Left hindlimb (tissue), 1 donor: ENCODE results near the gene KIF6.

Experiments
- DNase-seq: peaks from one replicate; pipeline ENCODE4 v3.0.0-alpha.2; 2018

The KIF6 gene

DNA sequence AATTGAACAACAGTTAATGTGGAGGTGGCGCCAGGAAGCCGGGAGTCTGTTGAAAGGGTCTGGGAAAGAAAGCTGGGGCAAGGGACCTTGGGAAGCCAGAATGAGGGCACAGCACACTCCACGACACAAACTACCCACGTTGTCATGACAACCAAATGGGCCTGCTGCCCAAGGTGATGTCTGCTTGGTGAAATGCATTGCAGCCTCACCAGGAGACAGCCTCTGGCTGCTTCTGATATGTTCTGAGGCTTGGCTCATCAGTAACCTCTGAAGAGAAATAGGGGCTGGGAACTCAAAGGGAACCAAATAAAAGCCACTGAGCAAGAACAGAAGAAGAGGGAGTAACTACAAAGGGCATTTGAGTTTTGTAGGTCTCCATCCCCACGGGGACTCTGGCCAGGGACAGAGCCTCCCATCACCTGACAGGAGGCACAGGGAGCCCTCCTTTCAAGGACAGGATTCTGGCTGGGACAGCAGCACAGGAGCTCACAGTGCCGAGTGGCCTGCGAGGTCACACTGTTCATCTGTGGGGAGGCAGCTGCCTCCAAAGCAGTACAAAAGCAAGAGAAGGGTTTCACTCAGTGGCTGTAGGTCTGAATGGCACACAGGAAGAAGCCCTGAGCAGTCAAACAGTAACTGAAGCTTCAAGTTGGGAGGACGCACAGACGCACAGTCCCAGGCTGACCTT is 358.1 kb downstream of the KIF6 start:
- no peak for DNase-seq

DNA sequence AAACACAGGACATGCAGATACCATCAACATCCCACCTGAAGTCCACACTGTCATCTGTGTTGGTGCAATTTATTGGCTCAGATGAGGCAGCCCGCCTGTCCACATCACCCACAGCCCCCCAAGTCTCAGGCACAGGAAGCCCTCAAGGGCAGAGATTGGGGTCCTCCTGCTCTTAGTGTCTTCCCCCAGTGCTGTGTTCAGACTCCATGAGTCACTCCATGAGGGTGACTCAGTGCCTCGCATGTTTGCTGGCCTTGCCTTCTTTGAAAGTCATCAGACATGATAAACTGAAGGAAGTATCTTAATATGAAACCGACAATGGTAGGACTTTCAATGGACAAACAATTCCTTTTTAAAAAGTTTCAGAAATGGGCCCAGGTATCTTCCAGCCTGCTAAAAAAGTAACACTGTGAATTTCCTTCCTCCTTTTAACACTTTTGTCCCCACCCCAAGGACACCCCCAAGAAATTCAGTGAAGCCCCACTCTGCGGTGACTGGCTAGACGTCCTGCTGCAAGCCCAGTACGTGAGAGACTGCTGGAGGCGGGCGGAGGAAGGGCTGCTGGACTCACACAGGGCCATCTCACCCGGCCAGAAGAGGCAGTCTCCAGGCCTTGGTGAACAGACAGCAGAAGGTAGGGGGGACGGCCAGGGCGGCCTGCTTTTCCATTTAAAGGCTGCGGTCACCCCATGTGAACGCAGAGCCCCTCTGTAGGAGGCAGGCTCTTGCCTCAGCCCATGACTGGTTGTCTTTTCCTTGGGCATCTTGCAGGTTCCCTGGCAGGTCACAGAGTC is 359.7 kb downstream of the KIF6 start:
- no peak for DNase-seq

DNA sequence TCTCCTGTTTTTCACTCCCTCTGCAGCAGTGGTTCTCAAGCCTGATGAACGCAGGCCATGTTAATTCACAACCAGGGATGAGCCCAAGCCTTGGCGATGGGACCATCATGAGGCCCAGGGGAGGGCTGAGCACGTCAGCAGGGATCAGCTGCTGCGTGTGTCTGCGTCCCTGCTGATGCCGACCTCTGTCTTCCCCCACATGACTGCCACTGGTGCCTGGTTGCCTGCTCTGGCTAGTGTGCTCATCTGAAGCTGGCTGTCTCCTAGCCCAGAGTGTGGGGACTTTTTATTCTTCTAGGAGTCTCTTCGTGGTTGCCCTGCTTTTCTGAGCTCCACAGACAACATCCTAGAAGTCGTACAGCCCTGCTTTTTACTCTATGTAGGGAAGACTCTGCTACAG is 361.9 kb downstream of the KIF6 start:
- DNase-seq = no peak

- DNase-seq = no peak
Measured at GRCh38 chr6:39362487-39362865, 362.7 kb downstream of the KIF6 start.

DNA sequence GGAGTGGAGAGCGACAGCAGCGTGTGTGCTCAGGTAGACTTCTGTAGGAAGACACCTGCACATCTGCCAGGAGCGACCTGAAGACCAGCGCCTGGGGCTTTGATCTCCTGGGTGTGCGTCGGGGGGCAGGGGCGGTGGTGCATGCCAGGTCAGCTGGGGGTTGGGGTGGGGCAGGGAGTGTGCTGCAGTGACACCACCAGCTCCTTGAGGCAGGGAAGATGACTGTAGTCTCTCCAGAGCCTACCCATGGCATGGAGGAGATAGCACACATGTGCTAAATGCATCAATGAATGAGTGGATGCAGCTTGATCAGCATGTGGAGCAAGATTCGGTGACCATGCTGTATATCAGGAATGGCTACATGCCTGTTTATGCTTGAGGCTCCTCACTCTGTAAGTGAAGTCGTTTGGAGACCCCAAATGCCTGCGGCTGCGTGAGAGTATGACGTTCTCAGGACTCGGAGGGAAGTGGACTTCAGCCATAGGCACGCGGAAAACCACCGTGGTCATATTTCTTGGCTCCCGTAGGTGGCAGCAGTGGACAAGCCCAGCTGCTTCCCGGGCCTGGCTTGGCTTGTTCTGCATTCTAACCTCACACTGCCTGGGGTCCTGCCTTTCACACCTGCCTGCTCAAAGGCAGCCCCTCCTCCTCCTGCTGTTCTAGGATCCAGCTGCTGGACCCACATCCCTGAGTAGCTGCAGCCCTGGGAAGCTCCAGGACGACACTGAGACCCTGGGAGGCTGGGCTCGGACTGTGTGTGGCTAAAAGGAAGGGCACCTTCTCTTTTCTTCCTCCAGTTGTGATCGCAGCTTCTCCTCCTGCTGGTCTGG is 363.3 kb downstream of the KIF6 start:
- peak; percentile 76 for DNase-seq

- no peak for DNase-seq
Measured at GRCh38 chr6:39360378-39360777, 364.8 kb downstream of the KIF6 start.

- DNase-seq = peak; percentile 57
Measured at GRCh38 chr6:39357998-39358686, 367.1 kb downstream of the KIF6 start.

GRCh38 chr6:39353698-39354315 is 371.4 kb downstream of the KIF6 start:
- no peak for DNase-seq

DNA sequence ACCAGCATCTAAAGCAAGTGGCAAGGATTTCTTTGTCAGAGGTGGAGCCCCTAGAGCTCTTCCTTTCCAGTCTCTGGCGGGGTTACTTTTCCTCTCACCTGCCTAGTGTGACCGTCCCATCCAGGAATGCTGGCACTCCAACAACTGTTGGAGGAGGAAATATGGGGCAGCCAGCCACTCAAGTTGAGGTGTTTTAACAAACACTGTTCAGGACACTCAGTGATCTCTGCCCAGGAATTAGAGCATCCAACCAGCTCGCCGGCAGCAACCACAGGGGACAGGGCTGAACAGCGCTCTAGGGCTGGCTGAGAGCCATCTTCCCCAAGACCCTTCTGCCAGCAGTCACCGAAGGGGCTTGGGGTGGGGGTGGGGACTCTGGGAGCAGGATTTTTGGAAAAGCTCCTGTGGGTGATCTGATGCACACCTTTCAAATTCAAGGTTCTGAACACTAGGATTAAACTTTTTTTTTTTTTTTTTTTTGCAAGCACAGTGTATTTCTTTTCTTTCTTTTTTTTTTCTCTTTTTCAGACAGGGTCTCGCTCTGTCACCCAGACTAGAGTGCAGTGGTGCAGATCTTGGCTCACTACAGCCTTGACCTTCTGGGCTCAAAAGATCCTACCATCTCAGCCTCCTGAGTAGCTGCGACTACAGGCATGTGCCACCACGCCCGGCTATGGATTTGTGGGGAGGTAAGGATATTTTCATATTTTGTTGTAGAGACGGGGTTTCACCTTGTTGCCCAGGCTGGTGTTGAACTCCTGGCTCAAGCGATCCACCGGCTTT is 374.3 kb downstream of the KIF6 start:
- DNase-seq = no peak

DNA sequence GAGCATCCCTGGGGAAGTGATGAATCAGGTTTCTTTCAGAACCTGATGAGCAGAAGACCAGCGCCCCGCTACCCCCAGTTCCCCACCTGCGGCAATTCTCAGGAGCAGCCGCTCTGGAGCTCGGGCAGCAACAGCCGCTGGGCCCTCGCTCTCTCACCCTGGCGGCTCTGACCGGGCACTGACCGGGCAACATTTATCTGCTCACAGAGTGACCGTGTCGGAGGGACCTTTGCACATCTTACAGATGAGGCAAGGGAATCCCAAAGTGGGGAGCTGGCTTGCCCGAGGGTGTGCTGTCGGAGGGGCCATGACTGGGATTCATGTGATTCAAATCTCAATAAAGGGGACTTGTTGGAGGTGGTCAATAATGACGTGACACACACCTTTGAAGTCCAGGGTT is 376.5 kb downstream of the KIF6 start:
- DNase-seq = no peak

DNA sequence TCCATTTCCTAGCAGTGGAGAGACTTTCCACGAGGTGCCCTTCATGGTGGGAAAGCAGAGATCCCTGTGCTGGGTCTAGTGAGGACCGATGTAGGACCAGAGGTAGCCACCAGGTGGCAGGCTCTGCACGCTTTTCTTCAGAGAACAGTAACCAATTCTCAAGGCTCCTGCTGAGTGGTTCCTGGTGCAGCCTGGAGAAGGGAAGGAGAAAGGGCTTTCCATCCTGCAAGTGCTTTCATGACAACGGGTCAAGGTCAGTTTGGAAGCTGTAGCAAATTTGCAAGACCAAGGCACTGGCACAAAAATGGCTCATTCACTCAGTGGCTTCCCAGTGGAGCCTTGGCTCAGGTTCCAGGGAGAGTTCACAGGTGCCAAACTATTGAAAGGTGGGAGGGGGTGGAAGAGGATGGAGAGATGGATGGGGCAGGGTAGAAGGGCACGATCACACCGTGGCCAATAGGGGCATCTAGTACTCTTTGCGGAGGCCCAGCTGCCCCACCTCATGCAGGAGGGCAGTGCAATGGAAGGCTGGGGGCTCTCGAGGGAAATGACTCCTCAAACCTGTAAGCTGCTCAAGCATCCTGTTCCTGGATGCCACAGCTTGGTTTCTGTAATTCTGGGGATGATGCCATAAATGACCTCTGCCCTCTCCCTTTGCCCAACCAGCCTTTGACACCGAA is 377.2 kb downstream of the KIF6 start:
- DNase-seq = peak; percentile 77

DNA sequence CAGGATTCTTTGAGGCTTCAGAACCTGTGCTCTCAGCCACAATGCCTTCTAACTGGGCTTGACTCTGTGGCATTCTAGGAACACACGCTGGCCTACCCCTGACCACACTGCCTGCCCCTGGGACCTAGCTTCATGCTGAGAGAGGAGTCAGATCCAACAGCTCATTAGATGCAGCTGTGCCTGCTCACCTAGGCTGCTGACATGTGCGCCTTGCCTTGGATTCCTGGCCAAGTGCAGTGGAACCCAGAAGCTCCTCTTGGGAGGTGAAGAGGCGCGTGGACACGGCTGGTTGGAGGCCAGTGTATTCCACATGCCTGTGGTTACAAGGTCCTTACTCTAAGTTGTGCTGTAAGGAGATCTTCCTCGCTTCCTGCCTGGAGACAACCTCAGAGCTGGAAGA is 378.0 kb downstream of the KIF6 start:
- no peak for DNase-seq

DNA sequence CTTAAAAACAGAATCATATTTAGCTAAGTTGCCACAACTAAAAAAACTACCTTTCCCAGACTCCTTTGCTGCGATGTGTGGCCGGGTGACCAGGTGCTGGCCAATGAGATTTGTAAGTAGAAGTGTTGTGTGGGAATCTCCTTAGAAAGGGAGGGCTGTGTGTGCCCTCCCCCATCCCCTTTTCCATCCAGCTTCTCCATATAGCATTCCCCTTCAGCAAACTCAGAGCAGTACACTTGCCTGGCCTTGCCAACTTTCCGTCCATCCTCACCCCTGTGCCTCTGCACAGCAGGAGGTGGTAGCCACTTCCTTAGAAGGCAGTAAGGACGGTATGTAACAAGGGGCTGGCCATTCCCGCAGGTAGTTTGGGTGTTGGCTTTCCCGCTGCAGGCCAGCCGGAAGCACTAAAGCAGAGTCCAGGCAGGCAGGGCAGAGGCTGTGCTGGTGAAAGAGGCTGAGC is 380.4 kb downstream of the KIF6 start:
- no peak for DNase-seq

DNA sequence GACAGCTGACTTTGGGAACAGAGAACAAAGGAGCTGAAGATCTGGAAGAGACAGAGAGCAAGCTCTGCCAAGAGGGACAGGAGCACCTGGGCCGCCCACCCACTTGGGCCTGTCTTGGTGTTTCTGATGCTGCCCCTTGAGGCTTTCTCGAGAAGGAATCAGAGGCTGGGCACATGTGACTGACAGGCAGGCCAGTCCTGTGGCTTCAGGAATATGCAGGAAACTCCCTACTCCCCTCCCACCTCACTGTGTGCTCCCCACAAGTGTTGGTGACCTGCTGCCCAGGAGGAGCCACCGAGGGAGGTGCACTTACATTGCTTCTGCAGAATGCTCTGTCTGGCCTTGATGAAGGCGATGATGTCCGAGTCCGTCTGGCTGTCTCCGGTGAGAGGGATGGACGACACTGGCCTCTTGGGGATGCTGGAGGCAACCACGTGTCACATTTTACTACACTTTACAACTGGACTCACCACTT is 381.8 kb downstream of the KIF6 start:
- no peak for DNase-seq

DNA sequence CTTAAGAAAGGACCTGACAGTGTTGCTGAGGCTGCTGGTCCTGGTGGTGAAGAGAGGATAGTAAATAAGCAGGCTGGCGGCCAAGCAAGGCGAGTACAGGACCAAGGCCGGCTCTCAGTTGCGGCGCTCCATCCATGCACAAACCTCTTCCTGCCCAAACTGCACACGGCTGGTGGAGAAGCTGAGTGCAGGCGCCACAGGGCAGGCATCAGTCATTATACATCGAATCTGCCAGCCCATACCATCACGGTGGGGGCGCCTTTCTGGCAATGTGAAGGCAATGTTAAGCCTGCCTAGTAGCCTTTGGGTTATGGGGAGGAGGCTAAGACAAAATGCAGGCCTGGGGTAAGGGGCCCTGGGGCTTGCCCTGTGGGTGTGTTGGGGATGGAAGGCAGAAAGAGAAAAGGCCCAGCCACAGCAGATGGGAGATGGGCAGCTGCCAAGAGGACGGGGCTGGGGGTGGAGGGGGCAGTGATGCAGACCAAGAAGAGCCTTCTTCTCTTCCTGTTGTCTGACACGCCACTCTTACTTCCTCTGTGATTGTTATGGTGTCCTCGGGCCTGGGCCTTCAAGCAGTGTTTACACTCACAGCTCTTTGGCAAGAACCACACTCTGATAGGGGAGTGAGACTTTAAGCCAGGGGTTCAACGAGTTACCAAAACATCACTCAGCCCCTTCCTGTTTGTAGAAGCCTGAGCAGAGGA is 382.4 kb downstream of the KIF6 start:
- DNase-seq = no peak

- DNase-seq = no peak
Measured at GRCh38 chr6:39341937-39342336, 383.3 kb downstream of the KIF6 start.

GRCh38 chr6:39341352-39341751 is 383.9 kb downstream of the KIF6 start:
- DNase-seq = no peak

- DNase-seq = no peak
Measured at GRCh38 chr6:39339868-39340550, 385.2 kb downstream of the KIF6 start.

- no peak for DNase-seq
Measured at GRCh38 chr6:39339096-39339867, 385.9 kb downstream of the KIF6 start.
